Calu3 (cell line): Measurements from ENCODE around the gene ADAD1. TPM values are rescaled to one million over a fixed set of nuclear protein-coding genes. Genes with fewer than 3 reads are reported as not detected.

Source experiments
- BruUV-seq: library from RNA; stranded (reverse); fragments of 400-500 nt; replicated peaks from 2 replicates; lab custom pipeline; 2021; lab: Mats Ljungman, UMichigan
- CTCF ChIA-PET: fragments of 300-600 bp; sonication (Branson Sonifier 250); formaldehyde crosslinking; loops from one replicate; lab custom pipeline; 2022; ENCODE audit warnings: antibody characterized with exemption; lab: Charles Lee
- DNase-seq: peaks from one replicate; pipeline ENCODE4 v3.0.0; 2022
- H3K27ac Mint-ChIP-seq: one replicate; pipeline ENCODE4 v1.8.0; 2022; ENCODE audit warnings: mixed read lengths; ENCODE audit not compliant: unreplicated experiment
- H3K27me3 Mint-ChIP-seq: one replicate; pipeline ENCODE4 v1.8.0; 2022; ENCODE audit warnings: mixed read lengths; ENCODE audit not compliant: unreplicated experiment
- H3K36me3 Mint-ChIP-seq: one replicate; pipeline ENCODE4 v1.8.0; 2022; ENCODE audit warnings: mild to moderate bottlenecking, moderate library complexity, mixed read lengths; ENCODE audit not compliant: insufficient read depth, unreplicated experiment
- H3K4me1 Mint-ChIP-seq: one replicate; pipeline ENCODE4 v1.8.0; 2022; ENCODE audit warnings: mild to moderate bottlenecking, low read depth, mixed read lengths; ENCODE audit not compliant: unreplicated experiment
- H3K4me3 Mint-ChIP-seq: one replicate; pipeline ENCODE4 v1.8.0; 2022; ENCODE audit warnings: mild to moderate bottlenecking, low read depth, moderate library complexity, mixed read lengths; ENCODE audit not compliant: unreplicated experiment
- H3K9me3 Mint-ChIP-seq: one replicate; pipeline ENCODE4 v1.8.0; 2022; ENCODE audit warnings: low read depth, mixed read lengths; ENCODE audit not compliant: unreplicated experiment
- intact Hi-C: fragments of 100-400 bp; cut with micrococcal nuclease; formaldehyde crosslinking; loops from one replicate; pipeline ENCODE4 v1.10.0; 2022; ENCODE audit not compliant: unreplicated experiment
- total RNA-seq: library from RNA; stranded (reverse); gene quantifications from 2 replicates; pipeline ENCODE4 v1.2.3, GENCODE V29; 2022
- TF ChIP-seq, protein P1 (sequence below): fragments of 200-600 bp; IDR thresholded peaks from one replicate; pipeline ENCODE4 v1.8.0; 2022; ENCODE audit warnings: antibody characterized with exemption; ENCODE audit not compliant: unreplicated experiment

Gene ADAD1
- total RNA-seq, 1 experiment from 2014 or later = not detected

DNA sequence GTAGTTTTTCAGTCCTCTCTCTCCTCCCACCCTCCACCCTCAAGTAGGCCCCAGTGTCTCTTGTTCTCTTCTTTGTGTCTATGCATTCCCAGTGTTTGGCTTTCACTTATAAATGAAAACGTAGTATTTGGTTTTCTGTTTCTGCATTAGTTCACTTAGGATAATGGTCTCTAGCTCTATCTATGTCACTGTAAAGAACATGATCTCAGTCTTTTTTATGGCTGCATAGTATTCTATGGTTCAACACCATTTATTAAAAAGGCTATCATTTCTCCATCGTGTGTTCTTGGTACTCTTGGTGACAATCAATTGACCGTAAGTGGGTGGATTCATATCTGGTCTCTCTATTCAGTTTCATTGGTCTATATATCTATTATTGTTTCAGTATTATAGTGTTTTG lies 96.4 kb downstream of the ADAD1 start:
- no peak overlapping the region for H3K4me3 Mint-ChIP-seq
- H3K27ac Mint-ChIP-seq = no peak overlapping the region
- no peaks in the 10 kb centered on the region for H3K36me3 Mint-ChIP-seq
- H3K27me3 Mint-ChIP-seq = no peaks in the 10 kb centered on the region
- TF ChIP-seq, protein P1, sequence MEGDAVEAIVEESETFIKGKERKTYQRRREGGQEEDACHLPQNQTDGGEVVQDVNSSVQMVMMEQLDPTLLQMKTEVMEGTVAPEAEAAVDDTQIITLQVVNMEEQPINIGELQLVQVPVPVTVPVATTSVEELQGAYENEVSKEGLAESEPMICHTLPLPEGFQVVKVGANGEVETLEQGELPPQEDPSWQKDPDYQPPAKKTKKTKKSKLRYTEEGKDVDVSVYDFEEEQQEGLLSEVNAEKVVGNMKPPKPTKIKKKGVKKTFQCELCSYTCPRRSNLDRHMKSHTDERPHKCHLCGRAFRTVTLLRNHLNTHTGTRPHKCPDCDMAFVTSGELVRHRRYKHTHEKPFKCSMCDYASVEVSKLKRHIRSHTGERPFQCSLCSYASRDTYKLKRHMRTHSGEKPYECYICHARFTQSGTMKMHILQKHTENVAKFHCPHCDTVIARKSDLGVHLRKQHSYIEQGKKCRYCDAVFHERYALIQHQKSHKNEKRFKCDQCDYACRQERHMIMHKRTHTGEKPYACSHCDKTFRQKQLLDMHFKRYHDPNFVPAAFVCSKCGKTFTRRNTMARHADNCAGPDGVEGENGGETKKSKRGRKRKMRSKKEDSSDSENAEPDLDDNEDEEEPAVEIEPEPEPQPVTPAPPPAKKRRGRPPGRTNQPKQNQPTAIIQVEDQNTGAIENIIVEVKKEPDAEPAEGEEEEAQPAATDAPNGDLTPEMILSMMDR = no peak
- CTCF ChIA-PET = no interaction called here
- no peaks in the 10 kb centered on the region for H3K4me1 Mint-ChIP-seq
- intact Hi-C loops = no loop called here
- no TSS peak for BruUV-seq
- DNase-seq = no peak
- H3K9me3 Mint-ChIP-seq = no peaks in the 10 kb centered on the region

DNA sequence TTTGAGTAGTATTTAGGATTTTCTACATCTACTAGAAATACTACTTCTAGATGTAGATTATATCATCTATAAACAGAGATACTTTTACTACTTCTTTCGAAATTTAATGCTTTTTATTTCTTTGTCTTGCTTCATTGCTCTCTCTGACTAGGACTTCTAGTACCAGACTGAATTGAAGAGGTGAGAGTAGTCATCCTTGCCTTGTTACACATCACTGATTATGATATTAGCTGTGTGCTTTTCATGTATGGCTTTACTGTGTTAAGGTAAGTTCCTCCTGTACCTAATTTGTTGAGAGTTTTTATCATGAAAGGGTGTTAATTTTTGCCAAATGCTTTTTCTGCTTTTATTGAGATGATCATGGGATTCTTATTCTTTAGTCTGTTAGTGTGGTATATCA lies 97.3 kb downstream of the ADAD1 start:
- no peak for DNase-seq
- no peaks in the 10 kb centered on the region for H3K27me3 Mint-ChIP-seq
- intact Hi-C loops = no loop called here
- no peaks in the 10 kb centered on the region for H3K4me1 Mint-ChIP-seq
- no peak overlapping the region for H3K4me3 Mint-ChIP-seq
- TF ChIP-seq, protein P1 = no peak
- no peaks in the 10 kb centered on the region for H3K36me3 Mint-ChIP-seq
- no TSS peak for BruUV-seq
- H3K9me3 Mint-ChIP-seq = no peaks in the 10 kb centered on the region
- CTCF ChIA-PET = no interaction called here
- no peak overlapping the region for H3K27ac Mint-ChIP-seq

DNA sequence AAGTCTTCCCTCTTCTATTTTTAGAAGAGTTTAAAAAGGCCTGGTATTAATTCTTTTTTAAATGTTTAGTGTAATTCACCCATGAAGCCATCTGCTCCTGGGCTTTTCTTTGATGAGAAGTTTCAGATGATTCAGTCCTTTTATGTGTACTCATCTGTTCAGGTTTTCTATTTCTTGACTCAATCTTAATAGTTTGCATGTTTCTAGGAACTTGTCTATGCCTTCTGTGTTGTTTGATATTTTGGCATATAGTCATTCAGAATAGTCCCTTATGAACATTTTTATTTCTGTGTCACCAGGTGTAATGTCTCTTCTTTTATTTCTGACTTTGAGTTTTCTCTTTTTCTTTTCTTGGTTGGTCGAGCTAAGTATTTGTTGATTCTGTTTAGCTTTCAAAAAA lies 97.9 kb downstream of the ADAD1 start:
- no peak for DNase-seq
- TF ChIP-seq, protein P1 = no peak
- Mint-ChIP-seq H3K27ac (no peak overlapping the region), H3K27me3 (no peaks in the 10 kb centered on the region), H3K36me3 (no peaks in the 10 kb centered on the region), H3K4me3 (no peak overlapping the region), H3K4me1 (no peaks in the 10 kb centered on the region), H3K9me3 (no peaks in the 10 kb centered on the region)
- CTCF ChIA-PET = no interaction called here
- intact Hi-C loops = no loop called here
- no TSS peak for BruUV-seq

Other genes with a start within 250 kb of the ADAD1 start
- gene BLTP1, start 226.7 kb upstream of the ADAD1 start, total RNA-seq = 27.3 and 27.4 TPM in 2 replicates
- not detected in 2 replicates for gene IL2, start 77.7 kb downstream of the ADAD1 start, total RNA-seq
- gene IL21, start 242.1 kb downstream of the ADAD1 start, total RNA-seq = not detected in 2 replicates